ENCODE results near the gene OBP2A. TPM values are rescaled to one million over a fixed set of nuclear protein-coding genes. Genes with fewer than 3 reads are reported as not detected.
"Not testable (repeated sequence)": the region's sequence is repeated elsewhere in the genome, so short reads cannot be mapped to it uniquely, and the experiment has no call there.

The OBP2A gene
- polyA plus RNA-seq, 3 donors, result not detected

DNA sequence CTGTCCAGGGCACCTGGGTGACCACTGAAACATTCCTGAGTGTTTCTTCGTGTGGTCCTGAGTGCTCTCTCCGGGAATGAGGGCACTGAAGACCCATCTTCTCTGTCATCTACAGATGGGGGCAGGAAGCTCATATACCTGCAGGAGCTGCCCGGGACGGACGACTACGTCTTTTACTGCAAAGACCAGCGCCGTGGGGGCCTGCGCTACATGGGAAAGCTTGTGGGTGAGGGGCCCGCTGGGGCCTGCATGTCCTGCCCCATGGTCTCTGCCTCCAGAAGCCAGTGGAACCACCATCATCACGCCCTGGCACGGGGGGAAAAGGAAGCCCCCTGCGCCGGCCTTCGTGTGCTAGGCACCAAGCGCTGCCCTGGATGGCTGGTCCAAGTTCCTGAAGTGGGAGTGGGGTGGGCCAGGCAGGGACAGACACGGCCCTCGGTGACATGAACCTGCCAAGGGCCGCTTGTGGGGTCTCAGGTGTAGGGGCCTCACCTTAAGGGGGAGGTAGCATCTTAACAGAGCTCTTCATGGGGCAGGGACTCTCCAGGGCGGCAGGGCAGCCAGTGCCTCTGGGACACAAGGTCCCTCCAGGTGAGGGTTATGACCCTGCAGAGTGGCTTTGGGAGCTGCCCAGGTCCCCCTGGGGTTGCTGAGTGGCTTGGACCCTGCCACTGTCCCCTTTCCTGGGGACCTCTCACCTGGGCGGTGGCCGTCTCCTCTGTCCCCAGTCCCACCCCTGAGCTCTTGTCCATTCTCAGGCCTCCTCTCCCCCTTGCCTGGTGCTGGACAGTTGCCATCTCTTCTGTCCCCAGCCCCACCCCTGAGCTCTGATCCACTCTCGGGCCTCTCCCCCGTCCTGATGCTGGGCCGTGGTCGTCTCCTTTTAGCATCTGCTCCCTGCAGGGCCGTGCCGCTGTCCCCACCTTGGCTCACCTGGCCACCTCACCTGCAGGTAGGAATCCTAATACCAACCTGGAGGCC is 2.1 kb downstream of the OBP2A start:
- H3K4me1 Mint-ChIP-seq, result no peaks in the 10 kb centered on the region
- no peak overlapping the region for H3K4me3 Mint-ChIP-seq

DNA sequence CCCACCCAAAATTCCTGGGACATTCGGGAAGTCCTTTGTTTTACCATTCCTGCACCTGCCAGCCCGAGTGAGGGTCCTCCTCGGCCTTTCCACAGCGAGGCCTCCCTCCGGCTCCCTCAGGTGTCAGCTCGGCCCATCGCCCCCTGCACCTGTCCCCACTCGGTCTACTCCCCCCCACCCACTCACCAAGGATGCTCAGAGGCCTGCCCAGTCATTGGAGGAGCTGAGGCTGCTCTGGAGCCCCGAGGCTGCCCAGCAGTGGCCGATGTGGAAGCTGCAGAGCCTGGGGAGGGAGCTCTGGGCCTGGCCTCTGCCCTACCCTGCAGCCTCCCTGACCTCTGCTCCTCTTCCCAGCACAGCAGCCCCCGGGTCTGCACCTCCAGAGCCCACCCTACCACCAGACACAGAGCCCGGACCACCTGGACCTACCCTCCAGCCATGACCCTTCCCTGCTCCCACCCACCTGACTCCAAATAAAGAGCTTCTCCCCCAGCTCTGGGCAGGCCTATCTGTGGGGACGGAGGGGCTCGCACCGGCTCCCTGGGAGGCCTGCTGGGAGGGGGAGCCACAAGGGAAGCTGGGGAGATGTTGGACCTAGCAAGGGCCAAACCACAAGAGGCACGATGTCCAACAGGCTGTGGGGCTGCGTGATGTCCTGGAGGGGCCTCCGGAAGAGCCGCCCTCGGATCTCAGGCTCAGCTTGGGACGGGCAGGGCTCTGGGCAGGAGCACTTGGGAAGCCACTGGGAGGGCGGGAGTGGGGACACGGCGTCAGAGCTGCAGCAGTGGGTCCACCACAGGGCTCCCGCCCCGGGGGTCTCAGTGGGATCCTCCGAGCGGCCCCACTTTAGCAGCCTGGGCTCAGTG is 3.8 kb downstream of the OBP2A start:
- 89% methylated on average over 25 of the region's 28 CpGs for WGBS (ENCODE audit: insufficient coverage)
- H3K4me3 Mint-ChIP-seq; H3K4me1 ChIP-seq (ENCODE audit: control insufficient read depth in 1 of 2, insufficient read depth in 2 of 2, low read length in 2 of 2); H3K27ac Mint-ChIP-seq; H3K4me2 ChIP-seq (replicated peaks; ENCODE audit: extremely low read depth, low read length, poor library complexity, severe bottlenecking); H2AFZ ChIP-seq (ENCODE audit: insufficient read depth, low read depth, low read length, poor library complexity, severe bottlenecking); H3K79me2 ChIP-seq (ENCODE audit: insufficient read depth, low read length); H3K36me3 Mint-ChIP-seq; H3K9ac ChIP-seq (ENCODE audit: insufficient read depth, low read length, poor library complexity, severe bottlenecking); H3K27ac ChIP-seq (ENCODE audit: low read depth in 1 of 2, low read length in 2 of 2); H3K4me1 Mint-ChIP-seq; H3K9me3 ChIP-seq (replicated peaks in 1 of 2; ENCODE audit: control insufficient read depth in 1 of 2, insufficient read depth in 1 of 2, low read length in 2 of 2); H3K27me3 Mint-ChIP-seq (ENCODE audit: low read depth in 3 of 3); intact Hi-C loops (cut with micrococcal nuclease); H3K4me3 ChIP-seq (replicated peaks in 1 of 3; ENCODE audit: low read depth in 2 of 3, low read length in 3 of 3); H4K20me1 ChIP-seq (ENCODE audit: insufficient read depth, low read length); H3K9me3 Mint-ChIP-seq; H3K27me3 ChIP-seq (ENCODE audit: control insufficient read depth in 2 of 2, insufficient read depth in 2 of 2, low read length in 2 of 2); DNase-seq; H3K36me3 ChIP-seq (replicated peaks in 1 of 2; ENCODE audit: control insufficient read depth in 1 of 2, insufficient read depth in 2 of 2, low read length in 2 of 2): not testable (repeated sequence)

More for the DNA sequence above, 2.1 kb downstream of the OBP2A start:
- Histone ChIP-seq H3K4me3 (replicated peaks in 1 of 3; ENCODE audit: low read depth in 2 of 3, low read length in 3 of 3) (no peak overlapping the region), H3K36me3 (replicated peaks in 1 of 2; ENCODE audit: control insufficient read depth in 1 of 2, insufficient read depth in 2 of 2, low read length in 2 of 2) (no peaks in the 10 kb centered on the region), H3K9ac (ENCODE audit: insufficient read depth, low read length, poor library complexity, severe bottlenecking) (no peak overlapping the region), H3K27me3 (ENCODE audit: control insufficient read depth in 2 of 2, insufficient read depth in 2 of 2, low read length in 2 of 2) (no peaks in the 10 kb centered on the region), H3K4me1 (ENCODE audit: control insufficient read depth in 1 of 2, insufficient read depth in 2 of 2, low read length in 2 of 2) (no peaks in the 10 kb centered on the region), H4K20me1 (ENCODE audit: insufficient read depth, low read length) (no peaks in the 10 kb centered on the region), H3K4me2 (replicated peaks; ENCODE audit: extremely low read depth, low read length, poor library complexity, severe bottlenecking) (no peak overlapping the region), H3K79me2 (ENCODE audit: insufficient read depth, low read length) (no peaks in the 10 kb centered on the region), H3K27ac (ENCODE audit: low read depth in 1 of 2, low read length in 2 of 2) (no peak overlapping the region), H2AFZ (ENCODE audit: insufficient read depth, low read depth, low read length, poor library complexity, severe bottlenecking) (no peak overlapping the region), H3K9me3 (replicated peaks in 1 of 2; ENCODE audit: control insufficient read depth in 1 of 2, insufficient read depth in 1 of 2, low read length in 2 of 2) (peaks cover 0 to 6% of the 10 kb centered on the region in 2 donors)
- no peak for DNase-seq
- intact Hi-C loops (cut with micrococcal nuclease), result no loop called here
- WGBS (ENCODE audit: insufficient coverage), result 86% methylated on average over 25 of the region's 28 CpGs
- TF ChIP-seq, protein P1, sequence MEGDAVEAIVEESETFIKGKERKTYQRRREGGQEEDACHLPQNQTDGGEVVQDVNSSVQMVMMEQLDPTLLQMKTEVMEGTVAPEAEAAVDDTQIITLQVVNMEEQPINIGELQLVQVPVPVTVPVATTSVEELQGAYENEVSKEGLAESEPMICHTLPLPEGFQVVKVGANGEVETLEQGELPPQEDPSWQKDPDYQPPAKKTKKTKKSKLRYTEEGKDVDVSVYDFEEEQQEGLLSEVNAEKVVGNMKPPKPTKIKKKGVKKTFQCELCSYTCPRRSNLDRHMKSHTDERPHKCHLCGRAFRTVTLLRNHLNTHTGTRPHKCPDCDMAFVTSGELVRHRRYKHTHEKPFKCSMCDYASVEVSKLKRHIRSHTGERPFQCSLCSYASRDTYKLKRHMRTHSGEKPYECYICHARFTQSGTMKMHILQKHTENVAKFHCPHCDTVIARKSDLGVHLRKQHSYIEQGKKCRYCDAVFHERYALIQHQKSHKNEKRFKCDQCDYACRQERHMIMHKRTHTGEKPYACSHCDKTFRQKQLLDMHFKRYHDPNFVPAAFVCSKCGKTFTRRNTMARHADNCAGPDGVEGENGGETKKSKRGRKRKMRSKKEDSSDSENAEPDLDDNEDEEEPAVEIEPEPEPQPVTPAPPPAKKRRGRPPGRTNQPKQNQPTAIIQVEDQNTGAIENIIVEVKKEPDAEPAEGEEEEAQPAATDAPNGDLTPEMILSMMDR (IDR thresholded peaks at IDR 0.05), result no peak
- Mint-ChIP-seq H3K9me3 (peaks cover 0 to 7% (median 3%) of the 10 kb centered on the region in 7 donors), H3K36me3 (no peaks in the 10 kb centered on the region), H3K27ac (no peak overlapping the region), H3K27me3 (ENCODE audit: low read depth in 3 of 3) (peaks cover 1 to 2% (median 2%) of the 10 kb centered on the region in 3 donors)
